H9 (cell line): Measurements from ENCODE around the gene SPP1. TPM values are rescaled to one million over a fixed set of nuclear protein-coding genes. Genes with fewer than 3 reads are reported as not detected.

ENCODE experiments used
- DNase-seq: peaks from one replicate; pipeline ENCODE4 v3.0.0-alpha.2; 2017
- H2AFZ ChIP-seq: one replicate; pipeline ENCODE4 v1.6.1; 2013; ENCODE audit warnings: mild to moderate bottlenecking, low read length, control low read depth, moderate library complexity
- H2AK5ac ChIP-seq: 2 replicates; pipeline ENCODE4 v1.6.1; 2013; ENCODE audit warnings: low read length, control low read depth, mixed read lengths; ENCODE audit not compliant: insufficient read length
- H2BK120ac ChIP-seq: one replicate; pipeline ENCODE4 v1.6.1; 2013; ENCODE audit warnings: low read depth, mild to moderate bottlenecking, low read length, control low read depth, inconsistent platforms; ENCODE audit not compliant: poor library complexity, severe bottlenecking
- H2BK12ac ChIP-seq: 2 replicates; pipeline ENCODE4 v1.6.1; 2013; ENCODE audit warnings: low read length, control low read depth, mixed read lengths, low read depth; ENCODE audit not compliant: insufficient read length
- H2BK15ac ChIP-seq: 2 replicates; pipeline ENCODE4 v1.6.1; 2013; ENCODE audit warnings: low read depth, low read length, control low read depth
- H2BK20ac ChIP-seq: one replicate; pipeline ENCODE4 v1.6.1; 2013; ENCODE audit warnings: low read depth, mild to moderate bottlenecking, low read length, control low read depth, inconsistent platforms; ENCODE audit not compliant: poor library complexity, severe bottlenecking
- H2BK5ac ChIP-seq: 2 replicates; pipeline ENCODE4 v1.6.1; 2013; ENCODE audit warnings: low read length, control low read depth, mixed read lengths; ENCODE audit not compliant: insufficient read length
- H3K14ac ChIP-seq: 2 replicates; pipeline ENCODE4 v1.6.1; 2013; ENCODE audit warnings: low read length, control low read depth; ENCODE audit not compliant: insufficient read depth
- H3K18ac ChIP-seq: 2 replicates; pipeline ENCODE4 v1.6.1; 2013; ENCODE audit warnings: low read depth, mild to moderate bottlenecking, mixed read lengths, low read length, control low read depth; ENCODE audit not compliant: insufficient read length
- H3K23ac ChIP-seq: 2 replicates; pipeline ENCODE4 v1.6.1; 2013; ENCODE audit warnings: low read length, control low read depth, mixed read lengths, low read depth; ENCODE audit not compliant: insufficient read length
- H3K23me2 ChIP-seq: 2 replicates; pipeline ENCODE4 v1.6.1; 2013; ENCODE audit warnings: low read depth, mild to moderate bottlenecking, mixed read lengths, low read length, control low read depth; ENCODE audit not compliant: insufficient read length, poor library complexity, severe bottlenecking
- H3K27ac ChIP-seq: 2 replicates; pipeline ENCODE4 v1.5.1; 2013; ENCODE audit warnings: low read length, control low read depth, mixed read lengths, low read depth; ENCODE audit not compliant: insufficient read length
- H3K27me3 ChIP-seq: 2 replicates; pipeline ENCODE4 v1.6.1; 2013; ENCODE audit warnings: low read length, control low read depth, inconsistent platforms; ENCODE audit not compliant: insufficient read depth
- H3K4ac ChIP-seq: 2 replicates; pipeline ENCODE4 v1.6.1; 2013; ENCODE audit warnings: low read depth, mild to moderate bottlenecking, control low read depth, inconsistent platforms, low read length, moderate library complexity
- H3K4me1 ChIP-seq: 2 replicates; pipeline ENCODE4 v1.6.1; 2013; ENCODE audit warnings: low read length, control low read depth, inconsistent platforms; ENCODE audit not compliant: insufficient read depth
- H3K4me2 ChIP-seq: 2 replicates; pipeline ENCODE4 v1.6.1; 2013; ENCODE audit warnings: low read length, control low read depth, mixed read lengths; ENCODE audit not compliant: insufficient read length, insufficient read depth
- H3K56ac ChIP-seq: 2 replicates; pipeline ENCODE4 v1.6.1; 2013; ENCODE audit warnings: low read depth, mild to moderate bottlenecking, mixed read lengths, low read length, control low read depth; ENCODE audit not compliant: insufficient read length
- H3K79me1 ChIP-seq: 2 replicates; pipeline ENCODE4 v1.6.1; 2013; ENCODE audit warnings: low read depth, mild to moderate bottlenecking, moderate library complexity, low read length, control low read depth, inconsistent platforms; ENCODE audit not compliant: insufficient read depth, poor library complexity, severe bottlenecking
- H3K79me2 ChIP-seq: 2 replicates; pipeline ENCODE4 v1.6.1; 2013; ENCODE audit warnings: low read length, control low read depth, inconsistent platforms; ENCODE audit not compliant: insufficient read depth
- H3K9ac ChIP-seq: 2 replicates; pipeline ENCODE4 v1.6.1; 2013; ENCODE audit warnings: low read length, control low read depth, mixed read lengths; ENCODE audit not compliant: insufficient read length; ENCODE audit errors: extremely low read depth
- H3K9me3 ChIP-seq: one replicate; pipeline ENCODE4 v1.6.1; 2013; ENCODE audit warnings: low read depth, low read length, inconsistent platforms; ENCODE audit not compliant: control insufficient read depth
- H3T11ph ChIP-seq: one replicate; pipeline ENCODE4 v1.6.1; 2013; ENCODE audit warnings: mild to moderate bottlenecking, low read length, control low read depth, inconsistent platforms
- H4K20me1 ChIP-seq: one replicate; pipeline ENCODE4 v1.6.1; 2013; ENCODE audit not compliant: control insufficient read depth, insufficient read length, insufficient read depth
- H4K5ac ChIP-seq: 2 replicates; pipeline ENCODE4 v1.6.1; 2013; ENCODE audit warnings: low read depth, mild to moderate bottlenecking, mixed read lengths, low read length, control low read depth; ENCODE audit not compliant: insufficient read length
- H4K8ac ChIP-seq: replicated peaks from 2 replicates; pipeline ENCODE4 v1.6.1; 2013; ENCODE audit warnings: low read length, control low read depth, mixed read lengths, low read depth; ENCODE audit not compliant: insufficient read length
- H4K91ac ChIP-seq: 2 replicates; pipeline ENCODE4 v1.6.1; 2013; ENCODE audit warnings: low read depth, mild to moderate bottlenecking, moderate library complexity, mixed read lengths, low read length, control low read depth; ENCODE audit not compliant: insufficient read length
- H3K27ac Mint-ChIP-seq, 3 experiments: 2 replicates in 2 of 3; 3 replicates in 1 of 3; pipeline ENCODE4 v1.8.0; 2020 to 2021; ENCODE audit warnings: mixed read lengths in 3 of 3, mild to moderate bottlenecking in 1 of 3, moderate library complexity in 1 of 3
- H3K27me3 Mint-ChIP-seq: 2 replicates; pipeline ENCODE4 v1.8.0; 2021; ENCODE audit warnings: low read depth, mild to moderate bottlenecking, moderate library complexity, mixed read lengths
- H3K36me3 Mint-ChIP-seq, 3 experiments: 2 replicates in 2 of 3; 3 replicates in 1 of 3; pipeline ENCODE4 v1.8.0; 2020 to 2021; ENCODE audit warnings: low read depth in 3 of 3, mixed read lengths in 3 of 3; ENCODE audit not compliant: insufficient read depth in 1 of 3
- H3K4me1 Mint-ChIP-seq, 2 experiments: 2 replicates each; pipeline ENCODE4 v1.8.0; 2020; ENCODE audit warnings: mixed read lengths in 2 of 2
- H3K4me3 Mint-ChIP-seq, 2 experiments: 2 replicates in 1 of 2; 3 replicates in 1 of 2; pipeline ENCODE4 v1.8.0; 2020 to 2021; ENCODE audit warnings: mild to moderate bottlenecking in 2 of 2, mixed read lengths in 2 of 2, moderate library complexity in 1 of 2
- H3K9me3 Mint-ChIP-seq, 2 experiments: 2 replicates in 1 of 2; 3 replicates in 1 of 2; pipeline ENCODE4 v1.8.0; 2020; ENCODE audit warnings: mild to moderate bottlenecking in 2 of 2, mixed read lengths in 2 of 2, moderate library complexity in 1 of 2
- CTCF ChIP-seq: fragments of 200-600 bp; sonication (generic); conservative IDR thresholded peaks from 3 replicates; pipeline ENCODE4 v1.8.0; 2021; ENCODE audit warnings: antibody characterized with exemption, mild to moderate bottlenecking
- WGBS: extraction: QIAGEN DNeasy Blood & Tissue Kit; methylation state at CpG from one replicate; pipeline ENCODE4 v1.1.7; 2013; ENCODE audit warnings: missing lambda C conversion rate, low lambda C conversion rate, mixed read lengths; ENCODE audit not compliant: insufficient read length; ENCODE audit errors: extremely low coverage; 5-methylcytosine and 5-hydroxymethylcytosine counted together
- total RNA-seq: library from RNA; stranded (reverse); gene quantifications from 2 replicates; pipeline ENCODE4 v1.2.1, GENCODE V29; 2021

SPP1 gene
- total RNA-seq, 1 experiment from 2014 or later: 13.2 TPM

DNA sequence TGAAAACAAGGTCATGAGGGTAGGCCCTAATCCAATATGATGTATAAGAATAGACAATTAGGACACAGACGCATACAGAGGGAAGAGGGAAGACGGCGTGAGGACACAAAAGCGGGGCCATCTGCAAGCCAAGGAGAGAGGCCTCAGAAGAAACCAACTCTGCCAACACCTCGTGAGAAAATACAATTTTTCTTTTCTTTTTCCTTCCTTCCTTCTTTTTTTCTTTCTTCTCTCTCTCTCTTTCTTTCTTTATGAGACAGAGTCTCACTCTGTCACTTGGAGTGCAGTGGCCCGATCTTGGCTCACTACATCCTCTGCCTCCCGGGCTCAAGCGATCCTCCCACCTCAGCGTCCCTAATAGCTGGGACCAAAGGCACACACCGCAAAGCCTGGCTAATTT is 30.4 kb downstream of the SPP1 start:
- Mint-ChIP-seq H3K27me3 (peaks cover 26% of the 10 kb centered on the region), H3K27ac (no peak overlapping the region)

More for the DNA sequence above, 30.4 kb downstream of the SPP1 start:
- Histone ChIP-seq H2BK5ac (no peak overlapping the region), H3K79me1 (peaks cover 3% of the 10 kb centered on the region), H3K4me1 (peaks cover 11% of the 10 kb centered on the region; the same call in 1 of the 2 replicates), H3K9ac (no peak overlapping the region), H4K5ac (no peak overlapping the region), H3K4me2 (no peak overlapping the region), H2AK5ac (no peak overlapping the region), H3K9me3 (no peaks in the 10 kb centered on the region), H3K23me2 (peaks cover 5% of the 10 kb centered on the region), H4K8ac (no peak overlapping the region), H3K14ac (no peak overlapping the region), H2BK120ac (no peak overlapping the region), H2BK20ac (no peak overlapping the region), H3K4ac (no peak overlapping the region), H4K91ac (no peak overlapping the region), H2AFZ (no peak overlapping the region), H3K27ac (no peak overlapping the region), H3K79me2 (peaks cover 13% of the 10 kb centered on the region; the same call in 1 of the 2 replicates), H3K27me3 (peaks cover 3% of the 10 kb centered on the region), H3K56ac (no peak overlapping the region), H2BK12ac (no peak overlapping the region), H3T11ph (no peak overlapping the region), H2BK15ac (no peak overlapping the region), H3K23ac (no peak overlapping the region), H3K18ac (no peak overlapping the region), H4K20me1 (no peaks in the 10 kb centered on the region)
- Mint-ChIP-seq H3K9me3 (peaks cover 0 to 2% of the 10 kb centered on the region in 2 experiments; a peak in 1 of 5 replicates), H3K4me3 (peak overlapping the region in 1 of 2 experiments; percentile 24; a peak in 1 of 5 replicates), H3K36me3 (peaks cover 0 to 2% (median 2%) of the 10 kb centered on the region in 3 experiments; a peak in 2 of 7 replicates), H3K4me1 (peaks cover 32 to 35% of the 10 kb centered on the region in 2 experiments)
- DNase-seq: no peak
- no CpG with 5 or more reads among the region's 10 CpGs for WGBS
- no peak for TF ChIP-seq CTCF
